Renal pelvis (tissue), 12 donors: ENCODE data around the gene USH1C. TPM values are rescaled to one million over a fixed set of nuclear protein-coding genes. Genes with fewer than 3 reads are reported as not detected.

Source experiments
- DNase-seq: peaks from one replicate; pipeline ENCODE4 v3.0.0-alpha.2; 2013
- long read RNA-seq, 16 experiments: transcript quantifications; one replicate each; lab custom pipeline, GENCODE V29; 2026
- polyA plus RNA-seq, 3 donors: library from polyadenylated mRNA; unstranded; fragments of 120-200 nt; gene quantifications; one replicate each; pipeline ENCODE4 v1.2.1, GENCODE V29; 2013; ENCODE audit not compliant: insufficient read length in 3 of 3

USH1C gene
- 100 to 1,000 TPM in 1 of 3 donors, 10 to 100 TPM in 2; 68.8 to 100 (median 90.2) TPM for polyA plus RNA-seq
- long read RNA-seq, donor 1, transcript USH1C-211 (1 exons, 1,194 nt) = major isoform, 11 of 17 reads
- long read RNA-seq, donor 1, partial matches to known transcripts = 0 of 17 reads
- long read RNA-seq, donor 1, other reads (novel, unspliced or antisense) = 0 of 17 reads
- long read RNA-seq, donor 2, transcript USH1C-202 (21 exons, 2,237 nt) = major isoform, 12 of 17 reads
- long read RNA-seq, donor 2, partial matches to known transcripts = 0 of 17 reads
- long read RNA-seq, donor 2, other reads (novel, unspliced or antisense) = 0 of 17 reads
- long read RNA-seq, donor 3, transcript USH1C-211 (1 exons, 1,194 nt) = major isoform, 9 of 16 reads
- long read RNA-seq, donor 3, transcript USH1C-202 (21 exons, 2,237 nt) = minor isoform, 5 of 16 reads
- long read RNA-seq, donor 3, partial matches to known transcripts = 0 of 16 reads
- long read RNA-seq, donor 3, other reads (novel, unspliced or antisense) = 0 of 16 reads
- long read RNA-seq, donor 4, transcript USH1C-211 (1 exons, 1,194 nt) = major isoform, 8 of 16 reads
- long read RNA-seq, donor 4, transcript USH1C-202 (21 exons, 2,237 nt) = minor isoform, 6 of 16 reads
- long read RNA-seq, donor 4, partial matches to known transcripts = 0 of 16 reads
- long read RNA-seq, donor 4, other reads (novel, unspliced or antisense) = 0 of 16 reads
- long read RNA-seq, donor 5, transcript USH1C-211 (1 exons, 1,194 nt) = major isoform, 7 of 8 reads
- long read RNA-seq, donor 5, partial matches to known transcripts = 0 of 8 reads
- long read RNA-seq, donor 5, other reads (novel, unspliced or antisense) = 0 of 8 reads
- long read RNA-seq, donor 6, transcript USH1C-202 (21 exons, 2,237 nt) = minor isoform, 5 of 22 reads
- long read RNA-seq, donor 6, transcript USH1C-211 (1 exons, 1,194 nt) = major isoform, 8 of 22 reads
- long read RNA-seq, donor 6, partial matches to known transcripts = 5 of 22 reads
- long read RNA-seq, donor 6, other reads (novel, unspliced or antisense) = 0 of 22 reads
- long read RNA-seq, donor 7, transcript USH1C-211 (1 exons, 1,194 nt) = major isoform, 10 of 21 reads
- long read RNA-seq, donor 7, transcript USH1C-202 (21 exons, 2,237 nt) = minor isoform, 5 of 21 reads
- long read RNA-seq, donor 7, partial matches to known transcripts = 5 of 21 reads
- long read RNA-seq, donor 7, other reads (novel, unspliced or antisense) = 0 of 21 reads
- long read RNA-seq, donor 8 = 0 reads
- long read RNA-seq, donor 9, transcript USH1C-211 (1 exons, 1,194 nt) = major isoform, 14 of 29 reads
- long read RNA-seq, donor 9, transcript USH1C-202 (21 exons, 2,237 nt) = minor isoform, 8 of 29 reads
- long read RNA-seq, donor 9, partial matches to known transcripts = 5 of 29 reads
- long read RNA-seq, donor 9, other reads (novel, unspliced or antisense) = 0 of 29 reads
- long read RNA-seq, donor 10, transcript USH1C-211 (1 exons, 1,194 nt) = major isoform, 8 of 20 reads
- long read RNA-seq, donor 10, partial matches to known transcripts = 6 of 20 reads
- long read RNA-seq, donor 10, other reads (novel, unspliced or antisense) = 0 of 20 reads
- long read RNA-seq, donor 11, transcript USH1C-211 (1 exons, 1,194 nt) = major isoform, 9 of 13 reads
- long read RNA-seq, donor 11, partial matches to known transcripts = 0 of 13 reads
- long read RNA-seq, donor 11, other reads (novel, unspliced or antisense) = 0 of 13 reads
- long read RNA-seq, donor 12, transcript USH1C-211 (1 exons, 1,194 nt) = major isoform, 15 of 36 reads
- long read RNA-seq, donor 12, transcript USH1C-202 (21 exons, 2,237 nt) = minor isoform, 14 of 36 reads
- long read RNA-seq, donor 12, partial matches to known transcripts = 5 of 36 reads
- long read RNA-seq, donor 12, other reads (novel, unspliced or antisense) = 0 of 36 reads
- long read RNA-seq, donor 13, transcript USH1C-211 (1 exons, 1,194 nt) = major isoform, 8 of 10 reads
- long read RNA-seq, donor 13, partial matches to known transcripts = 0 of 10 reads
- long read RNA-seq, donor 13, other reads (novel, unspliced or antisense) = 0 of 10 reads
- long read RNA-seq, donor 14 = 0 reads
- long read RNA-seq, donor 15, transcript USH1C-211 (1 exons, 1,194 nt) = major isoform, 16 of 70 reads
- long read RNA-seq, donor 15, transcript USH1C-202 (21 exons, 2,237 nt) = minor isoform, 13 of 70 reads
- long read RNA-seq, donor 15, partial matches to known transcripts = 35 of 70 reads
- long read RNA-seq, donor 15, other reads (novel, unspliced or antisense) = 0 of 70 reads
- long read RNA-seq, donor 16, transcript USH1C-211 (1 exons, 1,194 nt) = major isoform, 16 of 34 reads
- long read RNA-seq, donor 16, transcript USH1C-202 (21 exons, 2,237 nt) = minor isoform, 9 of 34 reads
- long read RNA-seq, donor 16, partial matches to known transcripts = 8 of 34 reads
- long read RNA-seq, donor 16, other reads (novel, unspliced or antisense) = 0 of 34 reads

GRCh38 chr11:17544181-17544622, at the start of gene USH1C:
Gene USH1C, minus strand, starts transcription at chr11:17544416. Its CDS starts 109 bp downstream, at chr11:17544307.
- no peak for DNase-seq

- DNase-seq = no peak
Measured at GRCh38 chr11:17593466-17594245, 49.4 kb upstream of the USH1C start.

DNA sequence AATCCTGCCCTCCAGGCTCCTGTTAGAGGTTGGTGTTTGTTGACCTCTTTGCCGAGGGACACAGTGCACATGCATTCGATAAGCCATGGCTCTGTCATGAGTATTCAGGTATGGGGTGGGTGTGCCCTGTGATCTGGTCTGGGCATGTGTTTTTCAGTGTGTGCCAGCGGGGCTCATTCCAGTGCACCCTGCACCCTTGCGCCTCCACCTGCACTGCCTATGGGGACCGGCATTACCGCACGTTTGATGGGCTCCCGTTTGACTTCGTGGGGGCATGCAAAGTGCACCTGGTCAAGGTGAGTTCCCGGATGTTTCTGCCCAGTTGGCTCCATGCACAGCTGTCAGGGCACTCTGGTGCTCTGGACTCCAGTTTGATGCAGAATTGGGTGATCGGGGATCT, 47.1 kb upstream of the USH1C start:
- no peak for DNase-seq

DNA sequence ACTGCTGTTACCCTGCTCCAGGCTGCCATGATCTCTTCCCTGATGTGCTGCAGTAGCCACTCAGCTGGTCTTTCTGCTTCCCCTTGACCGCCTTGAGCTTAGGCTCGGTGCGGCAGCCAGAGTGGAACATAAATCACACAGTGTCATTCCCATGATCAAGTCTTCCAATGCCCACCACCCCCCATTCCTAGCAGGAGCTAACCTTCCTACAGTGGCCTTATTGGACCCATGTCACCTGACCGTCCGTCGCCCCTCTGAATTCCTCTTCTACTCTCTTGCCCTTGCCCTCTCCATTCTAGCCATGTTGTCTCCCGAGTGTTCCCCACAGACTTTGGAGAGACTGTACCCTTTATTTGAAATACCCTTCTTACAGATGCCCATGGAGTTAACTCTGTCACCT, 46.2 kb upstream of the USH1C start:
- no peak for DNase-seq

GRCh38 chr11:17588721-17589120, 44.5 kb upstream of the USH1C start:
- no peak for DNase-seq

GRCh38 chr11:17588166-17588565, 44.0 kb upstream of the USH1C start:
- no peak for DNase-seq

- no peak for DNase-seq
Measured at GRCh38 chr11:17585911-17586695, 41.9 kb upstream of the USH1C start.

- no peak for DNase-seq
Measured at GRCh38 chr11:17581732-17582053, 37.5 kb upstream of the USH1C start.

DNA sequence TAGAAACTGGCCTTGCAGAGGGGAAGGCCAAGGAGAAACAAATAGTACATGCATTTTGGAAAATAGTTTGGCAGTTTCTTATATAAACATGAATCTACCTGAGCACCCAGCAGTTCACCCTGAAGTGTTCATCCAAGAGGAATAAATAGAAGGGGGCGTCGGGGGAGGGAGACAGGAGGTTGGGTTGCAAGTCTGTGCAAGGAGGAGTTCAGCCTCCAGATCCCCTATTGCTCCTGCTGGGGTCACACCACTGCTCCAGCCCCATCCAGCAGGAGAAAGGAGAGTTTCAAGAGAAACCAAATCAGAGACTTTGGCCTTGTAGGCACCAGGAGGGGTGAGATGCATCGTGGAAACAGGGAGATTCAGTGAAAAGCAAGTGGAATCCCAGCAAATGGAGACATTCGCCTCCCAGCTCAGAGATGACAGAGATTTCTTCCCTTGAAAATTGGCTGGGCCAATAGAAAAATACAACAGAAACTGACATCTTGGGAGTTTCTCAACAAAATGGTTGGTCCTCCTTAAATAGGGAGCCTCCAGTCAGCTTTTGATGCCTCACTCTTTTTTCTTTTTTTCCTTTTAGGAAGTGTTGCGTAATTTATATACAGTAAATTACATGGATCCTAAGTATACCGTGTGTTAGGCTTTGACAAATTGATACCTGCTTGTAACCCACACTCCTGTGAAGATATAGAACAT, 37.0 kb upstream of the USH1C start:
- DNase-seq = no peak

DNA sequence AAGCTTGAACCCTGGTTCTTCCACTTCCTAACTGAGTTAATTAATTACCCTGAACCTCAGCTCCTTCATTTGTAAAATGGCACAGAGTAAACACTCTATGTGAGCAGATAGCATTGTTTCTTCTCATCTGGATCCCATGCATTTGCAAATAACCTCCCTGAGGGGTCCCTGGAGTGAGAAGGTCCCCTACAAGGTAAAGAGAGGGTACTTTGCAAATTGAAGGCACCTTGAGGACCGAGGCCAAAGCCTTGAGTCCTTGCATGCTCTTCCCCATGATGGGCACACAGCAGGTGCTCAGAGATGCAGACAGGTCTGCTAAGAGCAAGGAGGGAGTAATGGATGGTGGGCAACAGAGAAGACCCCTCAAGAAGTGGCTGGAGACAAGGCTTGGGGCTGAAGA, 36.1 kb upstream of the USH1C start:
- DNase-seq = no peak

- DNase-seq = no peak
Measured at GRCh38 chr11:17579451-17579850, 35.2 kb upstream of the USH1C start.

DNA sequence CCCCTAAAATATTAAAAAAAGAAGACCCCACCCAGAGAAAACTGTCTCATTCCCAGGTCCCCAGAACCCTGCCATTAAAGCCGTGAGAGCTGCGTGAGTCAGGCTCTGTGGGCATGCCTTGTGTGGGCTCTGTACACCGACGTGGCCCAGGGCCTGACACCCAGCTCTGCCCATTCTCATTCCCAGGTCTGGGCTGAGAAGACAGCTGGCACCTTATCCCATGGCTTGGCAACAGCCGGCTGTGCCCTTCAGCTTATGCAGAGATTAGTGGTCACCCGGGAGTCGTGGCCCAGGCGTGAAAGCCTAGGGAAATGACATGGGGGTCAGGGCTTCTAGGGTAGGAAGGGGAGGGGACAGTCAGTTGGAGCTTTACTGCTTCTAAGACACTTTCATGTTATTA, 34.7 kb upstream of the USH1C start:
- DNase-seq = no peak

DNA sequence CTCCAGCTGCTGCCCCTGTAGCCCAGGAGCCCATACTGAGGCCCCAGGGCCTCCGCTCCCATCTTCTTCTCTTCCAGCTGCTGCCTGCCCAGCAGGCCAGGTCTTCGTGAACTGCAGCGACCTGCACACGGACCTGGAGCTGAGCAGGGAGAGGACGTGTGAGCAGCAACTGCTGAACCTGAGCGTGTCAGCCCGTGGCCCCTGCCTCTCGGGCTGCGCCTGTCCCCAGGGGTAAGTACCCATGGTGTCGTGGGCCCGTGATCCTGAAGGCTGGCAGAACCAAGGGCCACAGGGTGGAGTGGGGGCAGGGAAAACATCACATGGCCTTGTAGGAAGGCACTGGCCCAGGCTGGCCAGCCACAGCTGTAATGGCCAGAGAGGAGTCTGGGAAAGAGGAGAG, 34.1 kb upstream of the USH1C start:
- DNase-seq = no peak

GRCh38 chr11:17575431-17576425, 31.5 kb upstream of the USH1C start:
- no peak for DNase-seq

- no peak for DNase-seq
Measured at GRCh38 chr11:17574141-17575091, 30.2 kb upstream of the USH1C start.
